ENCODE data around the gene SPON2.

GRCh38 chr4:1204828-1205585 is 32.6 kb upstream of the SPON2 start:
- TF ChIP-seq CTCF (IDR thresholded peaks at IDR 0.05), result no peak
- TF ChIP-seq POLR2A (IDR thresholded peaks at IDR 0.05), result no peak

All from thyroid gland (tissue), 4 donors.